Thyroid gland (tissue), 4 donors: ENCODE measurements around the gene SNCAIP.

ENCODE experiments used
- CTCF ChIP-seq, 6 experiments: fragments of 200-600 bp in 3 of 6; fragments of 450-650 bp in 3 of 6; sonication (generic) in 3 of 6; IDR thresholded peaks; one replicate each; pipeline ENCODE4 v1.5.1; 2016 to 2019; ENCODE audit warnings: antibody characterized with exemption in 6 of 6, mild to moderate bottlenecking in 2 of 6, inconsistent platforms in 1 of 6, moderate library complexity in 1 of 6
- POLR2A ChIP-seq, 2 donors: fragments of 450-650 bp; IDR thresholded peaks; one replicate each; pipeline ENCODE4 v1.6.1; 2017; ENCODE audit warnings: antibody characterized with exemption in 2 of 2, mild to moderate bottlenecking in 2 of 2, moderate library complexity in 1 of 2

DNA sequence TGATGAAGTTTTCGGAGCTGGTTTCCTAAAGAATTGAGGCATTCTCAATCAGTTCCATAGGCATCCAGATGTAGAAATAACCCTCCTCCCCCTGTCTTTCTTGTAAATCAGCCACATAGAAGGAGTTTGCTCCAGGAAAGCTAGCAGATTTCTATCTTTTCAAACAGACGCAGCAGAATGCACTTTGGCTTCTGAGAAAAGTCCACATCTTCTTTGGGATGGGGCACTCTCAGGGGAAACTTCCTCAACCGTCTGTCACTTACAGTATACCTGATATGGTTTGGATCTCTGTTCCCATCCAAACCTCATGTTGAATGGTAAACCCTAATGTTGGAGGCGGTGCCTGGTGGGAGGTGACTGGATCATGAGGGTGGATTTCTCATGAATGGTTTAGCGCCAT, 94.1 kb downstream of the SNCAIP start:
- TF ChIP-seq CTCF (IDR thresholded peaks at IDR 0.05) (no peak), POLR2A (IDR thresholded peaks at IDR 0.05) (no peak)
